K562 treated with DMSO at 1 percent for 4 hours (cell line): Measurements from ENCODE around the gene HSD17B14. TPM values are rescaled to one million over a fixed set of nuclear protein-coding genes. Genes with fewer than 3 reads are reported as not detected.

Source experiments
- total RNA-seq: library from RNA; unstranded; fragments of 300-600 nt; gene quantifications from 2 replicates; pipeline ENCODE4 v1.2.3, GENCODE V29; 2022; ENCODE audit not compliant: insufficient read depth

HSD17B14 gene
- total RNA-seq, result not detected in 2 replicates

GRCh38 chr19:48836089-48837017, at the start of gene HSD17B14:
Gene HSD17B14, minus strand, starts transcription at chr19:48836491. Its CDS starts 80 bp downstream, at chr19:48836411.

GRCh38 chr19:48872182-48872883, 36.0 kb upstream of the HSD17B14 start, which contains the start of gene PPP1R15A:
Gene PPP1R15A, plus strand, starts transcription at chr19:48872421. Its CDS starts 813 bp downstream, at chr19:48873234.

GRCh38 chr19:48868114-48868886, 32.0 kb upstream of the HSD17B14 start, which contains the start of gene PLEKHA4:
Gene PLEKHA4, minus strand, starts transcription at chr19:48868617. Its CDS starts 997 bp downstream, at chr19:48867620.

Other genes with a start within 250 kb of the HSD17B14 start
- gene SPACA4, start 229.7 kb downstream of the HSD17B14 start, total RNA-seq, result not detected in 2 replicates
- 1.7 and 2.8 TPM in 2 replicates for gene FAM83E, start 221.4 kb downstream of the HSD17B14 start, total RNA-seq
- gene RPL18, start 217.3 kb downstream of the HSD17B14 start, total RNA-seq, result 5,295 and 5,517 TPM in 2 replicates
- gene SPHK2, start 217.0 kb downstream of the HSD17B14 start, total RNA-seq, result 3.9 and 7.1 TPM in 2 replicates
- gene DBP, start 199.1 kb downstream of the HSD17B14 start, total RNA-seq, result 18.9 and 23.5 TPM in 2 replicates
- gene CA11, start 190.3 kb downstream of the HSD17B14 start, total RNA-seq, result 10.3 and 27.1 TPM in 2 replicates
- gene NTN5, start 163.5 kb downstream of the HSD17B14 start, total RNA-seq, result 0.33 TPM in 1 of 2 replicates, not detected in the other
- gene FUT2, start 140.5 kb downstream of the HSD17B14 start, total RNA-seq, result not detected in 2 replicates
- 0.73 TPM in 1 of 2 replicates, not detected in the other for gene MAMSTR, start 116.8 kb downstream of the HSD17B14 start, total RNA-seq
- 6.5 and 7.8 TPM in 2 replicates for gene RASIP1, start 95.9 kb downstream of the HSD17B14 start, total RNA-seq
- 0.50 TPM in 1 of 2 replicates, not detected in the other for gene IZUMO1, start 89.6 kb downstream of the HSD17B14 start, total RNA-seq
- gene FUT1, start 83.8 kb downstream of the HSD17B14 start, total RNA-seq, result 4.8 and 13.9 TPM in 2 replicates
- gene FGF21, start 81.0 kb downstream of the HSD17B14 start, total RNA-seq, result not detected in 2 replicates
- gene BCAT2, start 25.5 kb downstream of the HSD17B14 start, total RNA-seq, result 68.9 and 69.1 TPM in 2 replicates
- gene PLEKHA4, start 32.1 kb upstream of the HSD17B14 start, total RNA-seq, result 17.1 and 25.9 TPM in 2 replicates
- 85.0 and 106 TPM in 2 replicates for gene PPP1R15A, start 35.9 kb upstream of the HSD17B14 start, total RNA-seq
- gene TULP2, start 62.3 kb upstream of the HSD17B14 start, total RNA-seq, result not detected in 2 replicates
- 279 and 316 TPM in 2 replicates for gene NUCB1, start 63.8 kb upstream of the HSD17B14 start, total RNA-seq
- 2.6 and 6.7 TPM in 2 replicates for gene DHDH, start 97.2 kb upstream of the HSD17B14 start, total RNA-seq
- 90.6 and 152 TPM in 2 replicates for gene BAX, start 118.4 kb upstream of the HSD17B14 start, total RNA-seq
- 5,415 and 5,880 TPM in 2 replicates for gene FTL, start 128.8 kb upstream of the HSD17B14 start, total RNA-seq
- 18.0 and 22.2 TPM in 2 replicates for gene GYS1, start 156.8 kb upstream of the HSD17B14 start, total RNA-seq
- 219 and 288 TPM in 2 replicates for gene RUVBL2, start 157.4 kb upstream of the HSD17B14 start, total RNA-seq
- not detected in 2 replicates for gene LHB, start 180.6 kb upstream of the HSD17B14 start, total RNA-seq
- gene CGB3, start 187.8 kb upstream of the HSD17B14 start, total RNA-seq, result not detected in 2 replicates
- gene CGB2, start 195.4 kb upstream of the HSD17B14 start, total RNA-seq, result not detected in 2 replicates
- gene CGB1, start 200.4 kb upstream of the HSD17B14 start, total RNA-seq, result not detected in 2 replicates
- not detected in 2 replicates for gene CGB5, start 207.4 kb upstream of the HSD17B14 start, total RNA-seq
- not detected in 2 replicates for gene CGB8, start 212.6 kb upstream of the HSD17B14 start, total RNA-seq
- not detected in 2 replicates for gene CGB7, start 221.3 kb upstream of the HSD17B14 start, total RNA-seq
- gene NTF4, start 228.3 kb upstream of the HSD17B14 start, total RNA-seq, result not detected in 2 replicates
- gene KCNA7, start 236.2 kb upstream of the HSD17B14 start, total RNA-seq, result not detected in 2 replicates
- 143 and 183 TPM in 2 replicates for gene SNRNP70, start 249.0 kb upstream of the HSD17B14 start, total RNA-seq